Peyer's patch (tissue), 4 donors: Measurements from ENCODE around the gene TMEM131L.

Source experiments
- CTCF ChIP-seq, 6 experiments: fragments of 450-650 bp in 4 of 6; fragments of 200-600 bp in 2 of 6; sonication (generic) in 1 of 6; IDR thresholded peaks; one replicate each; pipeline ENCODE4 v1.5.1; 2017 to 2019; ENCODE audit warnings: antibody characterized with exemption in 6 of 6, mild to moderate bottlenecking in 3 of 6, moderate library complexity in 1 of 6
- POLR2A ChIP-seq, 2 donors: fragments of 450-650 bp; IDR thresholded peaks; one replicate each; pipeline ENCODE4 v1.5.1; 2017; ENCODE audit warnings: antibody characterized with exemption in 2 of 2, mild to moderate bottlenecking in 2 of 2, moderate library complexity in 2 of 2

- TF ChIP-seq CTCF (IDR thresholded peaks at IDR 0.05) (no peak), POLR2A (IDR thresholded peaks at IDR 0.05) (no peak)
These were observed 146.7 kb downstream of the TMEM131L start for GRCh38 chr4:153612878-153613277.
